Prostate gland (tissue), 2 donors: ENCODE measurements around the gene MS4A8.

Experiments used
- POLR2AphosphoS5 ChIP-seq: sonication (generic); formaldehyde crosslinking; IDR thresholded peaks from one replicate; pipeline ENCODE4 v1.6.1; 2017; ENCODE audit warnings: antibody characterized with exemption
- TF ChIP-seq, protein P1 (sequence below), 4 experiments: fragments of 200-600 bp in 2 of 4; fragments of 450-650 bp in 2 of 4; sonication (generic) in 2 of 4; IDR thresholded peaks; 1 replicate in 3 of 4; 2 replicates in 1 of 4; pipeline ENCODE4 v1.5.1; 2016 to 2019; ENCODE audit warnings: antibody characterized with exemption in 4 of 4, mild to moderate bottlenecking in 2 of 4, moderate library complexity in 2 of 4

GRCh38 chr11:60734279-60734678 is 34.9 kb downstream of the MS4A8 start:
- TF ChIP-seq, protein P1, sequence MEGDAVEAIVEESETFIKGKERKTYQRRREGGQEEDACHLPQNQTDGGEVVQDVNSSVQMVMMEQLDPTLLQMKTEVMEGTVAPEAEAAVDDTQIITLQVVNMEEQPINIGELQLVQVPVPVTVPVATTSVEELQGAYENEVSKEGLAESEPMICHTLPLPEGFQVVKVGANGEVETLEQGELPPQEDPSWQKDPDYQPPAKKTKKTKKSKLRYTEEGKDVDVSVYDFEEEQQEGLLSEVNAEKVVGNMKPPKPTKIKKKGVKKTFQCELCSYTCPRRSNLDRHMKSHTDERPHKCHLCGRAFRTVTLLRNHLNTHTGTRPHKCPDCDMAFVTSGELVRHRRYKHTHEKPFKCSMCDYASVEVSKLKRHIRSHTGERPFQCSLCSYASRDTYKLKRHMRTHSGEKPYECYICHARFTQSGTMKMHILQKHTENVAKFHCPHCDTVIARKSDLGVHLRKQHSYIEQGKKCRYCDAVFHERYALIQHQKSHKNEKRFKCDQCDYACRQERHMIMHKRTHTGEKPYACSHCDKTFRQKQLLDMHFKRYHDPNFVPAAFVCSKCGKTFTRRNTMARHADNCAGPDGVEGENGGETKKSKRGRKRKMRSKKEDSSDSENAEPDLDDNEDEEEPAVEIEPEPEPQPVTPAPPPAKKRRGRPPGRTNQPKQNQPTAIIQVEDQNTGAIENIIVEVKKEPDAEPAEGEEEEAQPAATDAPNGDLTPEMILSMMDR (IDR thresholded peaks at IDR 0.05): no peak
- no peak for TF ChIP-seq POLR2AphosphoS5
